AG04449 (cell line): Measurements from ENCODE around the gene TRPC3.

Experiments
- CTCF ChIA-PET: fragments of 350-600 bp; formaldehyde crosslinking; extraction: SDS; loops from one replicate; lab custom pipeline; 2021; ENCODE audit warnings: antibody characterized with exemption; lab: Yijun Ruan, JAX
- POLR2A ChIA-PET: fragments of 400-600, 350-600 bp; formaldehyde crosslinking; extraction: SDS; loops from one replicate; lab custom pipeline; 2020; ENCODE audit warnings: antibody characterized with exemption, inconsistent platforms; lab: Yijun Ruan, JAX
- DNase-seq: peaks from one replicate; pipeline ENCODE4 v3.0.0-alpha.2; 2010; ENCODE audit warnings: low read depth, low spot score
- H3K4me3 ChIP-seq: 2 replicates; pipeline ENCODE4 v1.5.1; 2011; ENCODE audit warnings: low read depth, mild to moderate bottlenecking, control low read depth, low read length
- TF ChIP-seq, protein P1 (sequence below): IDR thresholded peaks from one replicate; pipeline ENCODE4 v1.5.1; 2011; ENCODE audit warnings: mild to moderate bottlenecking, moderate library complexity, low read length, control low read depth, inconsistent platforms; ENCODE audit not compliant: insufficient read depth; ENCODE audit errors: missing control alignments

TRPC3 gene

DNA sequence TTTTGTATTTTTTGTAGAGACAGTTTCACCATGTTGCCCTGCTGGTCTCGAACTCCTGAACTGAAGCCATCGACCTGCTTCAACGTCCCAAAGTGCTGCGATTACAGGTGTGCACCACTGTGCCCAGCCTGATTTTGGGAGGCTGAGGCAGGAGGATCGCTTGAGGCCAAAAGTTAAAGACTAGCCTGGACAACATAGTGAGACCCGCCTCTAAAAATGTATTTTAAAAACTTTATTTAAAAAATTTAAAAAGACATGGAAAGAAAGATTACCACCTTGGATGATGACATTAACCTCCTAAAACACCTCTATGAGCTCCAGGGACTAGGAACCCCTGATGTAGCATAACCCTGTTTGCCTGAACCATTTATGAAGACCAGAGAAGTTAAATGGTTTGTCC, 75.8 kb downstream of the TRPC3 start:
- ChIA-PET POLR2A (no interaction called here), CTCF (interaction anchor here (1.3 to 1.7 kb wide), 2 partner anchors 22 to 24 kb away, joined by 3 to 5 read pairs; no protein-coding TSS in a partner anchor)
- TF ChIP-seq, protein P1, sequence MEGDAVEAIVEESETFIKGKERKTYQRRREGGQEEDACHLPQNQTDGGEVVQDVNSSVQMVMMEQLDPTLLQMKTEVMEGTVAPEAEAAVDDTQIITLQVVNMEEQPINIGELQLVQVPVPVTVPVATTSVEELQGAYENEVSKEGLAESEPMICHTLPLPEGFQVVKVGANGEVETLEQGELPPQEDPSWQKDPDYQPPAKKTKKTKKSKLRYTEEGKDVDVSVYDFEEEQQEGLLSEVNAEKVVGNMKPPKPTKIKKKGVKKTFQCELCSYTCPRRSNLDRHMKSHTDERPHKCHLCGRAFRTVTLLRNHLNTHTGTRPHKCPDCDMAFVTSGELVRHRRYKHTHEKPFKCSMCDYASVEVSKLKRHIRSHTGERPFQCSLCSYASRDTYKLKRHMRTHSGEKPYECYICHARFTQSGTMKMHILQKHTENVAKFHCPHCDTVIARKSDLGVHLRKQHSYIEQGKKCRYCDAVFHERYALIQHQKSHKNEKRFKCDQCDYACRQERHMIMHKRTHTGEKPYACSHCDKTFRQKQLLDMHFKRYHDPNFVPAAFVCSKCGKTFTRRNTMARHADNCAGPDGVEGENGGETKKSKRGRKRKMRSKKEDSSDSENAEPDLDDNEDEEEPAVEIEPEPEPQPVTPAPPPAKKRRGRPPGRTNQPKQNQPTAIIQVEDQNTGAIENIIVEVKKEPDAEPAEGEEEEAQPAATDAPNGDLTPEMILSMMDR: no peak
- no peak overlapping the region for H3K4me3 ChIP-seq
- DNase-seq: no peak

DNA sequence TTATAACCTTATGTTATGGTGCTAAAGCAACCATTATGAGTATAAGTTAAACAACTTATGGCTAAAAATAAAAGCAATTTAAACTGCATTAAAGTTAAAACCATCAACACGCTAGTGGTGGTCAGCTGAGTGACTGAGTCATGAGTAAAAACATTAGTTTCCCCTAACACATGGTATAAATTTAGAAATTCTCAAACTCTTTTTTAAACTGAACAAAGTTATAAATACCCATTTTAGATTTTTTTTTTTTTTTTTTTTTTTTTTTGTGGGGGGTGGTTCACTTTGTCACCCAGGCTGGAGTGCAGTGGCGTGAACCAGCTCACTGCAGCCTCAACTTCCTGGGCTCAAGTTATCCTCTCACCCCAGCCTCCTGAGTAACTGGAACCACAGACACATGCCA, 76.2 kb downstream of the TRPC3 start:
- ChIA-PET POLR2A (no interaction called here), CTCF (no interaction called here)
- no peak overlapping the region for H3K4me3 ChIP-seq
- TF ChIP-seq, protein P1: no peak
- DNase-seq: no peak

DNA sequence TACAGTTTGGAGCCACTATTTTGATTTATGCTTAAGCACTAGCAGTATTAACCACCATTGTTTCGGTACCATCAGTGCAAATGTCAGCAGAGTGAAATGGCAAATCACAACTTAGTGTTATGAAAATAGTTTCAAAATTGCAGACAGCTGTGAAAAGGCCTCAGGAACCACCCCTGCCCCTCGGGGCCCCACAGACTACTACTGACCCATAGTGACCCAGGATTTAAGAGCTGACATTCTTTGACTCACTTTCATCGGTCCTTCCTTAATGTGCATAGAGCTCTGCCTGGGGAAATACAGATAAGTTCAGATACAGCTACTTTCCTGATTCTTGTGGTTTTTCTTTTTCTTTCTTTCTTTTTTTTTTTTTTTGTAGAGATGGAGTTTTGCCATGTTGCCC, 78.3 kb downstream of the TRPC3 start:
- TF ChIP-seq, protein P1: no peak
- ChIA-PET POLR2A (no interaction called here), CTCF (no interaction called here)
- H3K4me3 ChIP-seq: no peak overlapping the region
- DNase-seq: no peak

DNA sequence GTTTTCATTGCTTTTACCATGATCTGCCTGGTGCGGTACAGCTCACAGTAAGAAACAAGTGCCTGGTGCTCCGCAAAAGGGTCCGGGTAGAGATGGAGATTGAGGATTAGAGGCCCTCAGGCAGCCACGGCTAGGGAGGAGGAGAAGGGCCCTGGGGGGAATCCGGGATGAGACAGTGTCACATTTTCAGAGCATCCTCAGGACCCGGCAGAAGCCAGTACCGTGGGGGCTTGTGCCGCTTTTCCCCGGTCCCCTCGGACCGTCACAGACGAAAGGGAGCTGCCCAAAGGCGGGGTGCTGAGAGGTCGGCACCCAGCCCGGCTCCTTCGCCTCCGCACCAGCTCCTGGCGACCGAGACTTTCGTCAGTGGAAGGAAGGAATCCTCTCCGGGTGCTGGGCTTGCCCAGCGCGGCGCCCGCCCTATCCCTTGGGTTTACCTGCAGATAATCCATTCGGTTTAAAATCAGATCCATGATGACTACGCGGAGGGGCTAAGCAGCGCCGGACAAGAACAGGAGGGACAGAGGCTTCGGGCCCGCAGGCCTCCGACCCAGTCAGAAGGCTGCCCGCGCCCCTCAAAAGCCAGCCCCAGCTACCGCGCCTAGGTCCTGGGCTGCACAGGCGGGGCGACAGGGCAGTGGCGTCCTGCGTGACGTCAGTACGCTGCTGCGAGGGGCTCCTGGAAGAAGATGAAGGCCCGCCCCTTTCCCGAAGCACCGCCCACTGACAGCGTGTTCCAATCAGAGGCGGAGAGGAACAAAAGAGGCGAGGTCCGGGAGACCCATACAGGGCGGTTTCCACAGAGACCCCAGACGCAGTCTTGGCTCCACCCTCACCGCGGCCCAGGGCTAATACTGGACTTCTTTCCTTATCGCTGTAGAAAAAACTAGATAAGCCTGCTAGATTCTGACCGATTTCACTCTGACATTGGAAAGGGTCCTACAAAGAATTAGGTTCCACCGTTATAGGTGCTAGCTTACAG, 81.7 kb downstream of the TRPC3 start, which contains the start of gene BBS7:
Gene BBS7, minus strand, starts transcription at position 634 of the 982 bp plus-strand sequence. Its CDS starts 161 bp downstream, at position 473.
- peak within 1 kb of the TSS; percentile 90 for H3K4me3 ChIP-seq
- TF ChIP-seq, protein P1: no peak
- ChIA-PET POLR2A (no interaction called here), CTCF (interaction anchor here (1.3 to 2.6 kb wide), 3 partner anchors 13 to 133 kb away, joined by 4 to 14 read pairs (median 7); no protein-coding TSS in a partner anchor)
- DNase-seq: peak; percentile 58

DNA sequence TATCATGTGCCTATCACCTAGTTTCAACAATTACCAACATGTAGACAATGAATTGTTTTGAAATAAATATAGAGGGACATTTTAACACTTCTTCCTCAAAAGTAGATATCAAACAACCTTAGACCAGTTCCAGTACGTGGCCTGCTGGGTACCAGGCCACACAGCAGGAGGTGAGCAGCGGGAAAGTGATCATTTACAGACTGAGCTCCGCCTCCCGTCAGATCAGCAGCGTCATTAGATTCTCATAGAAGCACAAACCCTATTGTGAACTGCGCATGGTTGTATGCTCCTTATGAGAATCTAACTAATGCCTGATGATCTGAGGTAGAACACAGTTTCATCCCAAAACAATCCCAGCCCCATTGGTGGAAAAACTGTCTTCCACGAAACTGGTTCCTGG, 88.1 kb downstream of the TRPC3 start:
- DNase-seq: no peak
- no peak overlapping the region for H3K4me3 ChIP-seq
- TF ChIP-seq, protein P1: no peak
- POLR2A ChIA-PET: no interaction called here
- CTCF ChIA-PET: no interaction called here

DNA sequence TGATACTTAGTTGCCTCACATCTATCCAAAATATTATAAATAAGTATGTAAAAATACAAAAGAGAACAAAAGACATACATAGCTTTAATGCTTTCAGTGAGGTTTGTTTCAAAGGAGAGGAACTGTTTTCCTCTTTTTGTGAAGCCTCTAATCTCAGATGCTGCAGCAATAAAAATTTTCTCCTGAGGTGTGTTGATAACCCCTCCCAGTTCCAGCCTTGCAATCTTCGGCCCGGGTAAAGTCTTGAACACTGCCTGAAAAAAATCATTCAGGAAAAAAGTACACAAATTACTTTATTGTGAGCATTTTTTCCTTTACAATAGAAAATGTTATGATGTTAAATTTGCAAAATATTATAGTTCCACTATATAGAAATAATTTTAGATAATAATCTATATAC, 90.4 kb downstream of the TRPC3 start:
- TF ChIP-seq, protein P1: no peak
- CTCF ChIA-PET: no interaction called here
- POLR2A ChIA-PET: no interaction called here
- H3K4me3 ChIP-seq: no peak overlapping the region
- DNase-seq: no peak
